ES-I3 (cell line): ENCODE data around the gene RRBP1.
"Not testable (repeated sequence)": the region's sequence is repeated elsewhere in the genome, so short reads cannot be mapped to it uniquely, and the experiment has no call there.

Experiments used
- H3K36me3 ChIP-seq: 2 replicates; pipeline ENCODE4 v1.6.1; 2013; ENCODE audit warnings: mild to moderate bottlenecking, low read length, control low read depth, moderate library complexity; ENCODE audit not compliant: insufficient read depth
- H3K4me1 ChIP-seq: 2 replicates; pipeline ENCODE4 v1.6.1; 2013; ENCODE audit warnings: mild to moderate bottlenecking, control low read depth, low read length; ENCODE audit not compliant: insufficient read depth
- H3K9ac ChIP-seq: 2 replicates; pipeline ENCODE4 v1.6.1; 2013; ENCODE audit warnings: low read depth, mild to moderate bottlenecking, low read length, moderate library complexity
- H3K9me3 ChIP-seq: 2 replicates; pipeline ENCODE4 v1.6.1; 2013; ENCODE audit warnings: mild to moderate bottlenecking, low read length, moderate library complexity; ENCODE audit not compliant: control insufficient read depth, insufficient read depth

RRBP1 gene

DNA sequence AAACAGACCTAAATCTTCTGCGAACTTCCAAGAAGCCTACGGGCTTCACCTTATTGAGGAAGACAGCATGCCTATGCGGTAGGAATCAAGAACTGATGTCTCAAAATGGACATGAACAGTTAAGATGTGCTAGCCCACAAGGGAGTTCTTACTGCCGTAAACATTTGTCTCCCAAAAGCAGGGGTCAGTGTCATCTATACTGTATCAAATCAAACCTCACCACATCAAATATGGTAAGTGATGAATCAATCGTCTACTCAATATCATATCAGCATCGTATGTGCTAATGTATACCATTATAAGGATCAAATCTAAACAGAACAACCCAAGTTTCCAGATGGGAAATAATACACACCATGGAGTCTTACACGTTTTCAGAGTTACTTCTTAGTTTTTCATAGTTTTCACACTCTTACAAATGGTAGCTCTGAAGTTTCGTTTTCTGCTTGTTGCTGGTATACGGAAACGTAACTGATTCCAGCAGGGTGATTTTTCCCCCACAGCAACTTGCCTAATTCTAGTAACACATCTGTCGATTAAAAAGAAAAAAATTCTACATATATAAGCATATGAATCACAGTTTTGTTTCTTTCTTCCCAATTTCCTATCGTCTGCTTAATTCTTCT is 12.6 kb downstream of the RRBP1 start:
- H3K9me3 ChIP-seq = no peaks in the 10 kb centered on the region
- no peaks in the 10 kb centered on the region for H3K4me1 ChIP-seq
- H3K9ac ChIP-seq = no peak overlapping the region
- H3K36me3 ChIP-seq = no peaks in the 10 kb centered on the region

DNA sequence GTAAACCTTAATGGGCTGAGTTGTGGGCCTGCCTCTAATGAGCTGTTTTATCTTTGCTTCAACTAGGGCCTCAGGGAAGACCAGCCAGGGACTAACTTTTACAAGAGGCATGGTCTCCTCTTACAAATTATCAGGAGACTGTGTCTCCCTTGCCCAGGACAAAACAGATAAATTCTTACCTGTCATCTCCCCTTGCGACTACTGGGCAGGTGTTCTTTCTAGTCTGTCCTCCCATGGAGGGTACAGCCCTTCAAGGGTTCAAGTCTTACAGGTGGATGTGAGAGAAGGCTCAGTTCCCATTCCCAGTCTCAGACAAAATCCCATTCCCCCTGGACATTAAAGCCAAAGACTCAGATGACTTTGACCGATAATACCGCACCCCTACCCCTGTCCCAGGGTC is 13.6 kb downstream of the RRBP1 start:
- no peaks in the 10 kb centered on the region for H3K9me3 ChIP-seq
- no peak overlapping the region for H3K9ac ChIP-seq
- no peaks in the 10 kb centered on the region for H3K36me3 ChIP-seq
- no peaks in the 10 kb centered on the region for H3K4me1 ChIP-seq

DNA sequence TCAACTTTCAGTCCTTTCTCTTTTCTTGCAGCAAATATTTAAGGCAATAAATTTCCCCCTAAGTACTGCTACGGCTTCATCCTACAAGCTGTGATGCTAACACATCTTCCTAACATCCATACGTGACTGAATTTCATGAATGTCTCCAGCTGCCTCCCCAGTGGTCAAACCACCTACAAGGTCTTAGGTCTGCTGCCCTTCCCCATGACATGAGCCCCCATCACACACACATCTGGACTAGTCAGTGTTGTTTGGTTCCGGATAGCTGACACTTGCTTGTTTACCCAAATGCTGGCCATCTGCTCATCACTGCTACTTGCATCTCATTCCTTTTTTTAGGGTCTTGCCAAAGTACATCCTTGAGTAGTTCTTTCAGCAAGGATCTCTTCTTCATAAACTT is 14.6 kb downstream of the RRBP1 start:
- no peaks in the 10 kb centered on the region for H3K9me3 ChIP-seq
- H3K9ac ChIP-seq = no peak overlapping the region
- no peaks in the 10 kb centered on the region for H3K36me3 ChIP-seq
- H3K4me1 ChIP-seq = no peaks in the 10 kb centered on the region

DNA sequence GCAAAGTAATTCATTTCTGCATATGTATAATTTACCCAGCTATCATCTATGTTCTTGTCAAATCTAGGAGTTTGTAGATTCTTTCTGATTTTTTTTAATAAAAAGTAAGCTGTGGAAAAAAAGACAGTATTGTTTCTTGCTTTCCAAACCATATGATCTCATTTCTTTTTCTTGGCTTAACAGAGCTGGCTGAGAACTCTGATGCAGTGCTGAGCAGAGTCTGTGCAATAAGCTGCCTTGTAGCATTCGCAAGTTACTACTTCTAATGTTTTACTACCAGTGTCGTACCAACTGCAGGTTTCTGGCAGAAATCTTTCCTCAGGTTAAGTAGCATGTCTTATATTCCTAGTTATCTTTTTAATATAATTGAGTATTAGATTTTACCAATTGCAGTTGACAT is 15.6 kb downstream of the RRBP1 start:
- no peaks in the 10 kb centered on the region for H3K4me1 ChIP-seq
- H3K36me3 ChIP-seq = no peaks in the 10 kb centered on the region
- no peak overlapping the region for H3K9ac ChIP-seq
- no peaks in the 10 kb centered on the region for H3K9me3 ChIP-seq

DNA sequence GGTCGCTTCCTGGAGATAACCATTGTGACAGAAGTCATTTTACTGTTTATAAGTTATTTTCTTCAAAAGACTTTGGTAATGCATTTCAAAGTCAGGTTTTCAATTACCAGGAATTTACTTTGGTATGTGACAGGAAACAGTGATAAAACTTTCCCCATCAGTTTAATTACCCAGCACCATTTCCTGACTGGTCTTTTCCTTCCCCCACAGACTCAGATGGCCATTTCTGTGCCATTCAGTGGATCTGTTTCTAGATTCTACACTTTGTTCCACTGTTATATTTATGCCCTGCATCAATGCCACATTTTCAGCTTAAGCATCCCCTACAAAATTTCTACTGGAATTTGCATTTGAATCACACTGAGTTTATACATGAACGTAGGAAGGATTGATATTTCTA is 16.3 kb downstream of the RRBP1 start:
- Histone ChIP-seq H3K9ac (no peak overlapping the region), H3K9me3 (no peaks in the 10 kb centered on the region), H3K36me3 (no peaks in the 10 kb centered on the region), H3K4me1 (no peaks in the 10 kb centered on the region)

DNA sequence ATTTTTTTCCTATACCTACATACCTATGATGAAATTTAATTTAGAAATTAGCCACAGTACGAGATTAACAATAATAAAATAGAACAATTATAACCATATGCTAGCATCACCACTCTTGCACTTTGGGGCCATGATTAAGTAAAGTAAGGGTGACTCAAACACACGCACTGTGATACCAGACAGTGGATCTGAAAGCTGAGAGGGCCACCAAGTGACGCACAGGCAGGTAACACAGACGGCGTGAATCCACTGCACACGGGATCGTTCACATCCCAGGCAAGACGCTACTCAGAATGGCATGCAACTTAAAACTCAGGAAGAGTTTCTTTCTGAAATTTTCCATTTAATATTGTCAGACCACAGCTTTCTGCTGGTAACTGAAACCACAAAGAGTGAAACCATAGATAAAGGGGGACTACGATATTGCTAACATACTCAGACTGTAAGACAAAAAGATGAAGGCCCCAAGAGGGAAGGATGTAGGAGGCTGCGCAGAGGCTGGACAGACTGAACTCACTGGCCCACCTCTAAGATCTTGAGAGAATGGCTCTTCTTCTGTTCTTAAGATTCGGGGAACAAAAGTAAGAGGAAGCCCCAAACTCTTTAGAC is 17.9 kb downstream of the RRBP1 start:
- Histone ChIP-seq H3K9ac (no peak overlapping the region), H3K9me3 (no peaks in the 10 kb centered on the region; the same call in 1 of the 2 replicates), H3K36me3 (peaks cover 7% of the 10 kb centered on the region; the same call in 1 of the 2 replicates), H3K4me1 (no peaks in the 10 kb centered on the region)

DNA sequence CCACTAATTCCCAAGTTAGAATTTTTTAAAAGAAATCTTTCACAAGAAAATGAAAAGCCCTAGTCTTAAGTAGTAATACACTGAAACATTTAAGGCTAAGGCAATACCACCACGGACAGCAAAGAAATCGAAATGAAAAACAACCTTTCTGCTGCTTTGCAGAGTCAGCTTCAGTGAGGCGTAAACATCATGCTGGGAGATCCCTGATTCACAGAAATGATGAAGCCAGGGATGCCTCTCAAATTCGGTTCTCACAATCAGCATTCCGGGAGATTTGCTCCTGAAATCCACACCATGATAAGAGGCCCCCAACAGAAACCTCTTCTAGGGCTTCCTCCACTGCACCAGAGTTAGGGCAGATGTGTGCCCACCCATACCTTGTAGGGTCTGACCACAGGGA is 18.6 kb downstream of the RRBP1 start:
- H3K36me3 ChIP-seq = peaks cover 9% of the 10 kb centered on the region
- H3K9ac ChIP-seq = no peak overlapping the region
- no peaks in the 10 kb centered on the region; the same call in 1 of the 2 replicates for H3K9me3 ChIP-seq
- no peaks in the 10 kb centered on the region for H3K4me1 ChIP-seq

DNA sequence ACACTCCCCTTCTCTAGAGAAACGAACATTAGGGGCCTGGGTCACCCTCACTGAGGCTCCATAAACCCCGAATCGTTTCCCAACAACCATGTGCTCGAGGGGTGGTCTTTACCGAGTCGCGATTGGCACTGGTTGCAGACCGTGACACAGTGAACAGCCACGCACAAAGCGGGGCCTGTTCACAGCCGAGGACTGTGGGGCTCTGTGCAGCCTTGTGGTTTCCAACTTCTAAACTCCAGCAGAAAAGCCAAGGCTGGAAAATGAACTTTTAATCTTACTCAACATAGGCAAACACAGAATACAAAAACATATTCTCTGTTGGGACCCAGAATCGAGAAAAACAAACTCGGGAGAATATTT is 19.0 kb downstream of the RRBP1 start:
- Histone ChIP-seq H3K9ac (no peak overlapping the region), H3K36me3 (peaks cover 13% of the 10 kb centered on the region), H3K4me1 (no peaks in the 10 kb centered on the region), H3K9me3 (no peaks in the 10 kb centered on the region; the same call in 1 of the 2 replicates)

DNA sequence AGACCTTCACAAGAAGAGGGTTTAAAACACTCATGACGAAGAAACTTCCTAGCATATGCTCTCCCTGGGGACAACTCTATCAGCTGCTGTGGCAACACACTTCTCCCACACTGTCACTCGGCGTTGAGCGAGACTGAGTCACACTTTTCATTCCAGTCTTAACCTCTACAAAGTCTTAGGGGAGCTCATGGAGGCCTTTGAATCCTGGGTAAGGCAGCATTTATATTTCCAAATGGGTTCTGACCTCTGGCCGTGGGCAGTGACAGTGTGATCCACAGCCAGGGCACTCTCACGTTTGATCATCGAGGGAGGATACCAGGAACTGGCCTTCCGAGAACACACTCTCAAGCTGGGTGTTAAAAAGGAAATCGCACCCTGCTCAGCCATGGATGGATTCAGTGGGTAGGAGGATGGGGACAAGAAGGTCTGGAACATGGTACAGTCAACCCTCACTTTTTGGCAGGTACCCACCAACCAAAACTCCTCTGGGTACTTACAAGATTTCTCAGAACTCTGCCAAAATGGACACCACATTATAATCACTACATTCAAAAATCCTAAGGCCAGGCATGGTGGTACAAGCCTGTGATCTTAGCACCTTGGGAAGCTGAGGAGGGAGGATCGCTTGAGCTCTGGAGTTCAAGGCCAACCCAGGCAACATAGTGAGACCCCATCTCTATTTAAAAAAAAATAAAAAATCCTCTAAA is 19.6 kb downstream of the RRBP1 start:
- H3K9me3 ChIP-seq = no peaks in the 10 kb centered on the region; the same call in 1 of the 2 replicates
- peaks cover 16% of the 10 kb centered on the region for H3K36me3 ChIP-seq
- H3K9ac ChIP-seq = no peak overlapping the region
- H3K4me1 ChIP-seq = no peaks in the 10 kb centered on the region; the same call in 1 of the 2 replicates

DNA sequence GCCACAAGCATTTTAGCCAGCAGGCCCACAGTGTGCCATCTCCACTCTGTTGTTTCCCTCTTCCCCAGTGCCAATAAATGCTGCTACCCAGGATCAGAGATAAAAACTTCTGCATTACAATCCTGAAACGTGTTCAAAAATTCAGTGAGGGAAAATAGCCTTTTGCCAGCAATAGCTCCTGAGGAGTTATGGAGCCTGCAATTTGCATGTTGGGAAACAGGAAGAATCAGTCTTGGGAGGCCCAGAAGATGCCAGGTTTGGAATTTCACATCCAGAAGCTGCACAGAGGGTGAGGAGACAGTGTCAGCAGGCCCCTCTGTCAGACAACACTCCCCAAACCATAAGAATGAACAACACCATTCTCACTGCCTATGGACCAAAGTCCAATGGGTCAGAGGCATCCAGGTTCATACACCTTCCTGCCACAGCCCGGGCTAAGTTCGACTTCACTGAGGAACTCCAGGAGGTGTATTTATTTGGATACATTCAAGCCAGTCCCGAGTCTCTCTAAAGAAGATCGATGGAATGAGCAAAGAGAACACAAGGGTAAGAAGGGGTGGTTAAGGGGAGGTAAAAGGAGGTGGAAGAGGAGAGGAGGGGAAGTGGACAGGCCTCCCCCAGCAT is 20.8 kb downstream of the RRBP1 start:
- no peak overlapping the region for H3K9ac ChIP-seq
- no peaks in the 10 kb centered on the region; the same call in 1 of the 2 replicates for H3K9me3 ChIP-seq
- peaks cover 8% of the 10 kb centered on the region for H3K4me1 ChIP-seq
- peaks cover 16% of the 10 kb centered on the region for H3K36me3 ChIP-seq

DNA sequence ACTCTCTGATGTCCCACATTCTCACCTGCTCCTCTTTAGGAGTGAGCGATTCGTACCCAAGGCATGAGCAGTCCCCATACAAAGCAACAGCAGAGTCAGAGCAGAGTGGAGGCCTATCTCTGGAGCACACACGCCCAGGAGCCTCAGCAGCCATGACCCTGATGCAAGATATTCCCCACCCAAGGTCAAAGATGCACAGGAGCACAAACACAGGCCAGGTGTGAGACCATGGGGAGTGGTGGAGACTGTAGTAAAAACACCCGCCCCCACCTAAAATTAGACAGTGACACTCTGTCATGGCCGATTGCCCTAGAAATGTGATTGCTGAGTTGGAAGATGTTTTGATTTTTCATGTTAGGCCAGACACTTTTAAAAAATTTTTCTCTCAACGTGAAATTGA is 21.4 kb downstream of the RRBP1 start:
- no peaks in the 10 kb centered on the region; the same call in 1 of the 2 replicates for H3K9me3 ChIP-seq
- H3K4me1 ChIP-seq = peaks cover 13% of the 10 kb centered on the region
- peaks cover 16% of the 10 kb centered on the region for H3K36me3 ChIP-seq
- H3K9ac ChIP-seq = no peak overlapping the region

DNA sequence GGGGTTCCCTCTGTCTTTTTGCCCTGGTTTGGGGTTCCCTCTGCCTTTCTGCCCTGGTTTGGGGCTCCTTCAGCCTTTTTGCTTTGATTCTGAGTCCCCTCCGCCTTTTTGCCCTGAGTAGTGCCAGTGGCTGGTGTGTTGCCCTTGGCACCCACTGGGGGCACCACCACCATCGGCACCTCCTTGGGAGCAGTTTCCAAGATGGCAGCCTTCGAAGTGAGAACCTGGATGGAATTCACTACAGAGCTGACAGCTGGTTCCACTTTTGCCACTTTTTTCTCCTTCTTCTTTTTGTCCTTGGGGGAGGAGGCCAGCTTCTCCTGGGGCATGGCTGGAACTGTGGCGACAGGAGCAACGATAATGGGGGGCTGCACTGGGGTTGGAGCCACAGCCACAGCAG is 22.2 kb downstream of the RRBP1 start:
- no peak overlapping the region for H3K9ac ChIP-seq
- peaks cover 16% of the 10 kb centered on the region for H3K36me3 ChIP-seq
- H3K4me1 ChIP-seq = peaks cover 19% of the 10 kb centered on the region
- no peaks in the 10 kb centered on the region; the same call in 1 of the 2 replicates for H3K9me3 ChIP-seq

DNA sequence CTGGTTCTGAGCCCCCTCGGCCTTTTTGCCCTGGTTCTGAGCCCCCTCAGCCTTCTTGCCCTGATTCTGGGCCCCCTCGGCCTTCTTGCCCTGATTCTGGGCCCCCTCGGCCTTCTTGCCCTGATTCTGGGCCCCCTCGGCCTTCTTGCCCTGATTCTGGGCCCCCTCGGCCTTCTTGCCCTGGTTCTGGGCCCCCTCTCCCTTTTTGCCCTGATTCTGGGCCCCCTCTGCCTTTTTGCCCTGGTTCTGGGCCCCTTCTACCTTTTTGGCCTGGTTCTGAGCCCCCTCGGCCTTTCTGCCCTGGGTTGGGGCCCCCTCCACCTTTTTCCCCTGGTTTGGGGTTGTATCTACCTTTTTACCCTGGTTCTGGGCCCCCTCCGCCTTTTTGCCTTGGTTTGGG is 22.7 kb downstream of the RRBP1 start:
- peaks cover 16% of the 10 kb centered on the region for H3K36me3 ChIP-seq
- not testable (repeated sequence) for H3K9ac ChIP-seq, H3K9me3 ChIP-seq
- peaks cover 19% of the 10 kb centered on the region for H3K4me1 ChIP-seq

DNA sequence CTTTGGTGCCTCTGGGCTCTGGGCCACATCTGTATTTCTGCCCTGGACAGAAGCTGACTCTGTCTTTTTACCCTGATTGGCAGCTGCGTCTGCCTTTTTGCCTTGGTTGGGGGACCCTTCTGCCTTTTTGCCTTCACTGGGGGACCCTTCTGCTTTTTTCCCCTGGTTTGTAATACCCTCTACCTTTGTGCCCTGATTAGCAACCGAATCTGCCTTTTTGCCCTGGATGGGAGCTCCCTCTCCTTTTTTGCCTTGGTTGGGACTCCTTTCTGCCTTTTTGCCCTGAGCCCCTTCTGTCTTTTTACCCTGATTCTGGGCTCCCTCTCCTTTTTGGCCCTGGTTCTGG is 23.4 kb downstream of the RRBP1 start:
- Histone ChIP-seq H3K9ac (no peak overlapping the region), H3K4me1 (peaks cover 19% of the 10 kb centered on the region), H3K36me3 (peaks cover 16% of the 10 kb centered on the region)

More for the DNA sequence above, 23.4 kb downstream of the RRBP1 start:
- H3K9me3 ChIP-seq = no peaks in the 10 kb centered on the region; the same call in 1 of the 2 replicates
